H9 (cell line): ENCODE measurements around the gene HECTD2. TPM values are rescaled to one million over a fixed set of nuclear protein-coding genes. Genes with fewer than 3 reads are reported as not detected.

Experiments used
- DNase-seq: peaks from one replicate; pipeline ENCODE4 v3.0.0-alpha.2; 2017
- H2AFZ ChIP-seq: one replicate; pipeline ENCODE4 v1.6.1; 2013; ENCODE audit warnings: mild to moderate bottlenecking, low read length, control low read depth, moderate library complexity
- H2AK5ac ChIP-seq: 2 replicates; pipeline ENCODE4 v1.6.1; 2013; ENCODE audit warnings: low read length, control low read depth, mixed read lengths; ENCODE audit not compliant: insufficient read length
- H2BK120ac ChIP-seq: one replicate; pipeline ENCODE4 v1.6.1; 2013; ENCODE audit warnings: low read depth, mild to moderate bottlenecking, low read length, control low read depth, inconsistent platforms; ENCODE audit not compliant: poor library complexity, severe bottlenecking
- H2BK12ac ChIP-seq: 2 replicates; pipeline ENCODE4 v1.6.1; 2013; ENCODE audit warnings: low read length, control low read depth, mixed read lengths, low read depth; ENCODE audit not compliant: insufficient read length
- H2BK15ac ChIP-seq: 2 replicates; pipeline ENCODE4 v1.6.1; 2013; ENCODE audit warnings: low read depth, low read length, control low read depth
- H2BK20ac ChIP-seq: one replicate; pipeline ENCODE4 v1.6.1; 2013; ENCODE audit warnings: low read depth, mild to moderate bottlenecking, low read length, control low read depth, inconsistent platforms; ENCODE audit not compliant: poor library complexity, severe bottlenecking
- H2BK5ac ChIP-seq: 2 replicates; pipeline ENCODE4 v1.6.1; 2013; ENCODE audit warnings: low read length, control low read depth, mixed read lengths; ENCODE audit not compliant: insufficient read length
- H3K14ac ChIP-seq: 2 replicates; pipeline ENCODE4 v1.6.1; 2013; ENCODE audit warnings: low read length, control low read depth; ENCODE audit not compliant: insufficient read depth
- H3K18ac ChIP-seq: 2 replicates; pipeline ENCODE4 v1.6.1; 2013; ENCODE audit warnings: low read depth, mild to moderate bottlenecking, mixed read lengths, low read length, control low read depth; ENCODE audit not compliant: insufficient read length
- H3K23ac ChIP-seq: 2 replicates; pipeline ENCODE4 v1.6.1; 2013; ENCODE audit warnings: low read length, control low read depth, mixed read lengths, low read depth; ENCODE audit not compliant: insufficient read length
- H3K23me2 ChIP-seq: 2 replicates; pipeline ENCODE4 v1.6.1; 2013; ENCODE audit warnings: low read depth, mild to moderate bottlenecking, mixed read lengths, low read length, control low read depth; ENCODE audit not compliant: insufficient read length, poor library complexity, severe bottlenecking
- H3K27ac ChIP-seq: 2 replicates; pipeline ENCODE4 v1.5.1; 2013; ENCODE audit warnings: low read length, control low read depth, mixed read lengths, low read depth; ENCODE audit not compliant: insufficient read length
- H3K27me3 ChIP-seq: 2 replicates; pipeline ENCODE4 v1.6.1; 2013; ENCODE audit warnings: low read length, control low read depth, inconsistent platforms; ENCODE audit not compliant: insufficient read depth
- H3K4ac ChIP-seq: 2 replicates; pipeline ENCODE4 v1.6.1; 2013; ENCODE audit warnings: low read depth, mild to moderate bottlenecking, control low read depth, inconsistent platforms, low read length, moderate library complexity
- H3K4me1 ChIP-seq: 2 replicates; pipeline ENCODE4 v1.6.1; 2013; ENCODE audit warnings: low read length, control low read depth, inconsistent platforms; ENCODE audit not compliant: insufficient read depth
- H3K4me2 ChIP-seq: 2 replicates; pipeline ENCODE4 v1.6.1; 2013; ENCODE audit warnings: low read length, control low read depth, mixed read lengths; ENCODE audit not compliant: insufficient read length, insufficient read depth
- H3K56ac ChIP-seq: 2 replicates; pipeline ENCODE4 v1.6.1; 2013; ENCODE audit warnings: low read depth, mild to moderate bottlenecking, mixed read lengths, low read length, control low read depth; ENCODE audit not compliant: insufficient read length
- H3K79me1 ChIP-seq: 2 replicates; pipeline ENCODE4 v1.6.1; 2013; ENCODE audit warnings: low read depth, mild to moderate bottlenecking, moderate library complexity, low read length, control low read depth, inconsistent platforms; ENCODE audit not compliant: insufficient read depth, poor library complexity, severe bottlenecking
- H3K79me2 ChIP-seq: 2 replicates; pipeline ENCODE4 v1.6.1; 2013; ENCODE audit warnings: low read length, control low read depth, inconsistent platforms; ENCODE audit not compliant: insufficient read depth
- H3K9ac ChIP-seq: 2 replicates; pipeline ENCODE4 v1.6.1; 2013; ENCODE audit warnings: low read length, control low read depth, mixed read lengths; ENCODE audit not compliant: insufficient read length; ENCODE audit errors: extremely low read depth
- H3K9me3 ChIP-seq: one replicate; pipeline ENCODE4 v1.6.1; 2013; ENCODE audit warnings: low read depth, low read length, inconsistent platforms; ENCODE audit not compliant: control insufficient read depth
- H3T11ph ChIP-seq: one replicate; pipeline ENCODE4 v1.6.1; 2013; ENCODE audit warnings: mild to moderate bottlenecking, low read length, control low read depth, inconsistent platforms
- H4K20me1 ChIP-seq: one replicate; pipeline ENCODE4 v1.6.1; 2013; ENCODE audit not compliant: control insufficient read depth, insufficient read length, insufficient read depth
- H4K5ac ChIP-seq: 2 replicates; pipeline ENCODE4 v1.6.1; 2013; ENCODE audit warnings: low read depth, mild to moderate bottlenecking, mixed read lengths, low read length, control low read depth; ENCODE audit not compliant: insufficient read length
- H4K8ac ChIP-seq: replicated peaks from 2 replicates; pipeline ENCODE4 v1.6.1; 2013; ENCODE audit warnings: low read length, control low read depth, mixed read lengths, low read depth; ENCODE audit not compliant: insufficient read length
- H4K91ac ChIP-seq: 2 replicates; pipeline ENCODE4 v1.6.1; 2013; ENCODE audit warnings: low read depth, mild to moderate bottlenecking, moderate library complexity, mixed read lengths, low read length, control low read depth; ENCODE audit not compliant: insufficient read length
- H3K27ac Mint-ChIP-seq, 3 experiments: 2 replicates in 2 of 3; 3 replicates in 1 of 3; pipeline ENCODE4 v1.8.0; 2020 to 2021; ENCODE audit warnings: mixed read lengths in 3 of 3, mild to moderate bottlenecking in 1 of 3, moderate library complexity in 1 of 3
- H3K27me3 Mint-ChIP-seq: 2 replicates; pipeline ENCODE4 v1.8.0; 2021; ENCODE audit warnings: low read depth, mild to moderate bottlenecking, moderate library complexity, mixed read lengths
- H3K36me3 Mint-ChIP-seq, 3 experiments: 2 replicates in 2 of 3; 3 replicates in 1 of 3; pipeline ENCODE4 v1.8.0; 2020 to 2021; ENCODE audit warnings: low read depth in 3 of 3, mixed read lengths in 3 of 3; ENCODE audit not compliant: insufficient read depth in 1 of 3
- H3K4me1 Mint-ChIP-seq, 2 experiments: 2 replicates each; pipeline ENCODE4 v1.8.0; 2020; ENCODE audit warnings: mixed read lengths in 2 of 2
- H3K4me3 Mint-ChIP-seq, 2 experiments: 2 replicates in 1 of 2; 3 replicates in 1 of 2; pipeline ENCODE4 v1.8.0; 2020 to 2021; ENCODE audit warnings: mild to moderate bottlenecking in 2 of 2, mixed read lengths in 2 of 2, moderate library complexity in 1 of 2
- H3K9me3 Mint-ChIP-seq, 2 experiments: 2 replicates in 1 of 2; 3 replicates in 1 of 2; pipeline ENCODE4 v1.8.0; 2020; ENCODE audit warnings: mild to moderate bottlenecking in 2 of 2, mixed read lengths in 2 of 2, moderate library complexity in 1 of 2
- WGBS: extraction: QIAGEN DNeasy Blood & Tissue Kit; methylation state at CpG from one replicate; pipeline ENCODE4 v1.1.7; 2013; ENCODE audit warnings: missing lambda C conversion rate, low lambda C conversion rate, mixed read lengths; ENCODE audit not compliant: insufficient read length; ENCODE audit errors: extremely low coverage; 5-methylcytosine and 5-hydroxymethylcytosine counted together
- total RNA-seq: library from RNA; stranded (reverse); gene quantifications from 2 replicates; pipeline ENCODE4 v1.2.1, GENCODE V29; 2021
- TF ChIP-seq, protein P1 (sequence below): fragments of 200-600 bp; sonication (generic); conservative IDR thresholded peaks from 3 replicates; pipeline ENCODE4 v1.8.0; 2021; ENCODE audit warnings: antibody characterized with exemption, mild to moderate bottlenecking

Gene HECTD2
- total RNA-seq, 1 experiment from 2014 or later = 13.4 TPM

DNA sequence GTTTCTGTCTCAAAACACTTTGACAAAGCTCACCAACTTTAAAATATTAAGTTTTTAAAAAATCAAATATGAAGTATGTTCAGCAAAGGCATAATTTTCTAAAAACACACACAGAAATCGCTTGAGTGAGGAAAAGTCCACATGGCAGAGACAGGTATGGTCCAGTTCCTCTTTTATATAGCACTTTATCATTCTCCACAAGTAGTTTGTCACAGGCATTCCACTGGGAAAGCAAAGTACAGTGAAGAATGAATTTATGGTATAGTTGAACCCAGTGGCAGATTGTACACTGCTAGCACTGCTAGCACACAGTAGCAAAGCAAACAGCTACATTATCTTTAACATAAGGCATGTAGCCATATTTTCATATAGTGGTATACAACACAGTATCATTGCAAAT lies 102.3 kb downstream of the HECTD2 start:
- H3K4me1 ChIP-seq = no peaks in the 10 kb centered on the region
- H3K36me3 Mint-ChIP-seq = peaks cover 0 to 2% (median 0%) of the 10 kb centered on the region in 3 experiments; a peak in 2 of 7 replicates
- H4K20me1 ChIP-seq = no peaks in the 10 kb centered on the region
- H3K4me2 ChIP-seq = no peak overlapping the region
- no peaks in the 10 kb centered on the region for H3K23me2 ChIP-seq
- no peak overlapping the region for H3K23ac ChIP-seq
- H2BK20ac ChIP-seq = no peak overlapping the region
- no peak overlapping the region for H2BK12ac ChIP-seq
- no peaks in the 10 kb centered on the region for H3K27me3 Mint-ChIP-seq
- H3K27me3 ChIP-seq = no peaks in the 10 kb centered on the region
- no peak overlapping the region for H4K5ac ChIP-seq
- TF ChIP-seq, protein P1, sequence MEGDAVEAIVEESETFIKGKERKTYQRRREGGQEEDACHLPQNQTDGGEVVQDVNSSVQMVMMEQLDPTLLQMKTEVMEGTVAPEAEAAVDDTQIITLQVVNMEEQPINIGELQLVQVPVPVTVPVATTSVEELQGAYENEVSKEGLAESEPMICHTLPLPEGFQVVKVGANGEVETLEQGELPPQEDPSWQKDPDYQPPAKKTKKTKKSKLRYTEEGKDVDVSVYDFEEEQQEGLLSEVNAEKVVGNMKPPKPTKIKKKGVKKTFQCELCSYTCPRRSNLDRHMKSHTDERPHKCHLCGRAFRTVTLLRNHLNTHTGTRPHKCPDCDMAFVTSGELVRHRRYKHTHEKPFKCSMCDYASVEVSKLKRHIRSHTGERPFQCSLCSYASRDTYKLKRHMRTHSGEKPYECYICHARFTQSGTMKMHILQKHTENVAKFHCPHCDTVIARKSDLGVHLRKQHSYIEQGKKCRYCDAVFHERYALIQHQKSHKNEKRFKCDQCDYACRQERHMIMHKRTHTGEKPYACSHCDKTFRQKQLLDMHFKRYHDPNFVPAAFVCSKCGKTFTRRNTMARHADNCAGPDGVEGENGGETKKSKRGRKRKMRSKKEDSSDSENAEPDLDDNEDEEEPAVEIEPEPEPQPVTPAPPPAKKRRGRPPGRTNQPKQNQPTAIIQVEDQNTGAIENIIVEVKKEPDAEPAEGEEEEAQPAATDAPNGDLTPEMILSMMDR = no peak
- H3K56ac ChIP-seq = no peak overlapping the region
- no peaks in the 10 kb centered on the region for H3K79me2 ChIP-seq
- no peak overlapping the region for H2BK15ac ChIP-seq
- no peak overlapping the region for H3K4me3 Mint-ChIP-seq
- DNase-seq = no peak
- H3K4me1 Mint-ChIP-seq = no peaks in the 10 kb centered on the region
- no peaks in the 10 kb centered on the region for H3K79me1 ChIP-seq
- H4K91ac ChIP-seq = no peak overlapping the region
- no peaks in the 10 kb centered on the region for H3K9me3 ChIP-seq
- H3K4ac ChIP-seq = no peak overlapping the region
- H2AK5ac ChIP-seq = no peak overlapping the region
- H2AFZ ChIP-seq = no peak overlapping the region
- no peak overlapping the region for H3T11ph ChIP-seq
- no peak overlapping the region for H3K27ac ChIP-seq
- H2BK120ac ChIP-seq = no peak overlapping the region
- no peak overlapping the region for H3K27ac Mint-ChIP-seq
- peaks cover 0 to 2% of the 10 kb centered on the region in 2 experiments; a peak in 1 of 5 replicates for H3K9me3 Mint-ChIP-seq
- WGBS = no CpG with 5 or more reads among the region's 1 CpG
- H3K14ac ChIP-seq = no peak overlapping the region
- no peak overlapping the region for H4K8ac ChIP-seq
- H3K18ac ChIP-seq = no peak overlapping the region
- no peak overlapping the region for H3K9ac ChIP-seq
- no peak overlapping the region for H2BK5ac ChIP-seq
